Osteoblast (primary cell): ENCODE measurements around the gene KDF1. TPM values are rescaled to one million over a fixed set of nuclear protein-coding genes. Genes with fewer than 3 reads are reported as not detected.
A peak's percentile ranks its signal among the peaks of the same experiment; 100 is the strongest.

ENCODE experiments used
- DNase-seq: peaks from one replicate; pipeline ENCODE4 v3.0.0; 2011; ENCODE audit warnings: low spot score, mixed read lengths; ENCODE audit not compliant: insufficient read length; ENCODE audit errors: missing footprints
- H2AFZ ChIP-seq: 2 replicates; pipeline ENCODE4 v1.6.0; 2011; ENCODE audit warnings: mild to moderate bottlenecking, low read length
- H3K27ac ChIP-seq: 2 replicates; pipeline ENCODE4 v1.5.1; 2011; ENCODE audit warnings: mild to moderate bottlenecking, low read depth, low read length, moderate library complexity
- H3K27me3 ChIP-seq: 2 replicates; pipeline ENCODE4 v1.6.0; 2012; ENCODE audit warnings: mild to moderate bottlenecking, control low read depth, inconsistent platforms, low read length, moderate library complexity; ENCODE audit not compliant: insufficient read depth
- H3K36me3 ChIP-seq: 2 replicates; pipeline ENCODE4 v1.5.1; 2011; ENCODE audit warnings: mild to moderate bottlenecking, low read length, control low read depth, moderate library complexity; ENCODE audit not compliant: insufficient read depth
- H3K4me1 ChIP-seq: 2 replicates; pipeline ENCODE4 v1.5.1; 2011; ENCODE audit warnings: mild to moderate bottlenecking, low read length, control low read depth, moderate library complexity; ENCODE audit not compliant: insufficient read depth
- H3K4me2 ChIP-seq: 2 replicates; pipeline ENCODE4 v1.6.0; 2011; ENCODE audit warnings: mild to moderate bottlenecking, low read length; ENCODE audit not compliant: insufficient read depth
- H3K4me3 ChIP-seq: fragments of 200-600 bp; sonication (generic); 3 replicates; pipeline ENCODE4 v1.5.1; 2012; ENCODE audit warnings: mild to moderate bottlenecking, low read length, inconsistent platforms; ENCODE audit not compliant: insufficient read depth
- H3K79me2 ChIP-seq: 2 replicates; pipeline ENCODE4 v1.6.0; 2012; ENCODE audit warnings: mild to moderate bottlenecking, low read length, control low read depth, inconsistent platforms; ENCODE audit not compliant: insufficient read depth
- H3K9me3 ChIP-seq: 2 replicates; pipeline ENCODE4 v1.5.1; 2011; ENCODE audit warnings: low read depth, low read length, control low read depth
- H4K20me1 ChIP-seq: 2 replicates; pipeline ENCODE4 v1.6.0; 2012; ENCODE audit warnings: mild to moderate bottlenecking, low read length, control low read depth; ENCODE audit not compliant: insufficient read depth
- CTCF ChIP-seq: IDR thresholded peaks from 2 replicates; pipeline ENCODE4 v1.5.1; 2011; ENCODE audit warnings: mild to moderate bottlenecking, low read depth, low read length, moderate library complexity; ENCODE audit errors: extremely low read depth
- total RNA-seq: library from RNA; depleted of rRNA; stranded (reverse); fragments of >200 nt; gene quantifications from 2 replicates; pipeline ENCODE4 v1.2.3, GENCODE V29; 2012

Gene KDF1
- total RNA-seq, 1 donor = not detected

- Histone ChIP-seq H3K4me3 (no peak overlapping the region), H3K4me1 (peaks cover 47% of the 10 kb centered on the region), H3K9me3 (no peaks in the 10 kb centered on the region), H3K27ac (no peak overlapping the region), H2AFZ (no peak overlapping the region), H3K79me2 (peaks cover 5% of the 10 kb centered on the region), H3K27me3 (peaks cover 6% of the 10 kb centered on the region), H3K36me3 (no peaks in the 10 kb centered on the region), H4K20me1 (no peaks in the 10 kb centered on the region), H3K4me2 (no peak overlapping the region)
- TF ChIP-seq CTCF = no peak
- no peak for DNase-seq
Observed at GRCh38 chr1:26996665-26997064, 36.4 kb upstream of the KDF1 start.

DNA sequence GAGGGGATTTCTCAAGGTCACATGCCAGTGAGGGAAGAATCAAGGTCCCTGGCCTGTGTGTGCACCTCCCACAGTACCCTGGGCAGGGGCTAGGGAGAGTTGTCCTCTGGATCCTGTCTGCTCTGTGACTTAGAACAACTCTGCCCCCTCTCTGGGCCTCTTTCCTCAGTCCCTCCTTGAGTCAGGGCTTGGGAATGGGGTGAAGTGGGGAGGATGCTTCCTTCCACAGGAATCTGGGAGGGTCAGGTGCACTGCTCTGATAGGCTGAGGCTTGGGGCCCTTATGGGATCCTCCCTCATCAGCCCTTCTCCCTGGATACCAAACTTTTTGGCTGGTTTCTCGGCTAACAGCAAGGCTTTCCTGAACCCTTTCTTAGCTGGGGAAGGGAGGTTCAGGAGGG lies 35.8 kb upstream of the KDF1 start:
- Histone ChIP-seq H3K79me2 (peaks cover 5% of the 10 kb centered on the region), H3K4me3 (no peak overlapping the region), H4K20me1 (no peaks in the 10 kb centered on the region), H3K36me3 (no peaks in the 10 kb centered on the region), H3K4me1 (peaks cover 45% of the 10 kb centered on the region), H3K27me3 (peaks cover 6% of the 10 kb centered on the region), H3K27ac (no peak overlapping the region), H3K4me2 (no peak overlapping the region), H2AFZ (no peak overlapping the region), H3K9me3 (no peaks in the 10 kb centered on the region)
- DNase-seq = peak; percentile 93
- TF ChIP-seq CTCF = no peak

- Histone ChIP-seq H3K4me1 (peaks cover 34% of the 10 kb centered on the region), H3K27ac (no peak overlapping the region), H3K9me3 (no peaks in the 10 kb centered on the region), H2AFZ (peak overlapping the region; percentile 62), H4K20me1 (no peaks in the 10 kb centered on the region), H3K79me2 (peaks cover 5% of the 10 kb centered on the region), H3K36me3 (no peaks in the 10 kb centered on the region), H3K4me3 (peak overlapping the region; percentile 76), H3K27me3 (peaks cover 6% of the 10 kb centered on the region), H3K4me2 (peak overlapping the region; percentile 84)
- TF ChIP-seq CTCF = no peak
- peak; percentile 75 for DNase-seq
Observed at GRCh38 chr1:26994787-26995517, 34.7 kb upstream of the KDF1 start.

- DNase-seq = peak; percentile 94
Observed at GRCh38 chr1:26994020-26994786, 33.9 kb upstream of the KDF1 start.

More at GRCh38 chr1:26994020-26994786, 33.9 kb upstream of the KDF1 start:
- Histone ChIP-seq H4K20me1 (no peaks in the 10 kb centered on the region), H3K9me3 (no peaks in the 10 kb centered on the region), H3K36me3 (no peaks in the 10 kb centered on the region), H3K4me3 (peak overlapping the region; percentile 76), H3K27me3 (peaks cover 6% of the 10 kb centered on the region), H3K79me2 (peaks cover 5% of the 10 kb centered on the region), H3K27ac (no peak overlapping the region), H3K4me1 (peaks cover 27% of the 10 kb centered on the region), H2AFZ (peak overlapping the region; percentile 62), H3K4me2 (peak overlapping the region; percentile 84)
- TF ChIP-seq CTCF = no peak
